ENCODE measurements around the gene RGR.

- TF ChIP-seq CTCF (IDR thresholded peaks at IDR 0.05) (no peak), POLR2A (IDR thresholded peaks at IDR 0.05; ENCODE audit: low read depth) (no peak), POLR2AphosphoS5 (IDR thresholded peaks at IDR 0.05) (no peak), EP300 (IDR thresholded peaks at IDR 0.05) (no peak)
Observed at GRCh38 chr10:84306751-84307384, 62.0 kb downstream of the RGR start.

Data from esophagus muscularis mucosa (tissue), 4 donors.